HG03571 (cell line): ENCODE measurements around the gene RSRC2.
"Not testable (repeated sequence)": the region's sequence is repeated elsewhere in the genome, so short reads cannot be mapped to it uniquely, and the experiment has no call there.

Experiments
- ATAC-seq: cut with Tn5 transposase; IDR thresholded peaks from one replicate; pipeline ENCODE4 v1.9.1; 2021; ENCODE audit not compliant: unreplicated experiment

Gene RSRC2

DNA sequence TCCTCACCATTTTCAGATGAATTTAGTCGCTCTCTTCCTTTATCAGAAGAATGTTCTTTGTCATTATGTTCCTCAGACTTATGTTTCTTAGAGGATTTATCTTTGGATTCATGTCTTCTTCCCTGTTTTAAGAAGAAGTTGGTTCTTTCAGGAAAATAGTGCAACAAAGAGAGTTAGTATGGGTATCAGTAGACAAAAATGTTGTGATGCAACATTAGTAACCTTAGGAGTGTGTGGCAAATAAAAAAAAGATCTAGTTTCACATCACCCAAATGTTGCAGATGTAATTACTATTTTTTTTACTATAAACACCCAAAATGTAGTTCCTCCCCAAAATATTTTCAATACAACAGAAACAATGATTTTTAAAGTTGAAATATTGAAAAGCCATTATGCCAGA is 7.8 kb downstream of the RSRC2 start:
- ATAC-seq = no peak

DNA sequence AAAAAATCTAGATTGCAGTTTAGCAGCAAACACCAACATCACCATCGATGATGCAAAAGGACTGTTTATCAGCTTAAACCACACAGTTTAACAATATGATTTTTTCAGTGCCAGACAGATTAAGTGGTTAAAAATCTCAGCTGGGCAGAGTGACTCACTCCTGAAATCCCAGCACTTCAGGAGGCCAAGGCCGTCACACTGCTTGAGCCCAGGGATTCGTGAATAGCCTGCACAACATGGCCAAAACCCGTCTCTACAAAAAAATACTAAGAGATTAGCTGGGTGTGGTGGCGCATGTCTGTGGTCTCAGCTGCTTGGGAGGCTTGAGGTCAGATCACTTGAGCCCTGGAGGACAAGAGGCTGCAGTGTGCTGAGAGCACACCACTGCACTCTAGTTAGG is 8.9 kb downstream of the RSRC2 start:
- no peak for ATAC-seq

- ATAC-seq = no peak
Observed at GRCh38 chr12:122516544-122517361, 10.0 kb downstream of the RSRC2 start.

- no peak for ATAC-seq
Observed at GRCh38 chr12:122515275-122515674, 11.5 kb downstream of the RSRC2 start.

DNA sequence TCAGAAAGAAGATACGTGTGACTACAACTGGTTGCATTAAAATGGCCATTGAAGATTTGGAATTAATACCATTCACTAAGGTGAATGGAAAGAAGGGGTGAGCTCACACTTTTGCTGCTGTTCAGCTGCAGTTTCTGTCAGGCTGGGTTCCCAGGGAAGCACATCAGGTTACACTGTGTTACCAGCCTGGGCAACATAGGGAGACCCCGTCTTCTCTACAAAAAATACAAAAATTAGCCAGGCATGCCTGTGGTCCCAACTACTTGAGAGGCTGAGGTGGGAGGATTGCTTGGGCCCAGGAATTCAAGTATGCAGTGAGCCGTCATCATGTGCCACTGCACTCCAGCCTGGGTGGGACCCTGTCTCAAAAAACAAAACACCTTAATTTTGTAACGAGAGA is 13.1 kb downstream of the RSRC2 start:
- no peak for ATAC-seq

- not testable (repeated sequence) for ATAC-seq
Observed at GRCh38 chr12:122513028-122513427, 13.7 kb downstream of the RSRC2 start.

DNA sequence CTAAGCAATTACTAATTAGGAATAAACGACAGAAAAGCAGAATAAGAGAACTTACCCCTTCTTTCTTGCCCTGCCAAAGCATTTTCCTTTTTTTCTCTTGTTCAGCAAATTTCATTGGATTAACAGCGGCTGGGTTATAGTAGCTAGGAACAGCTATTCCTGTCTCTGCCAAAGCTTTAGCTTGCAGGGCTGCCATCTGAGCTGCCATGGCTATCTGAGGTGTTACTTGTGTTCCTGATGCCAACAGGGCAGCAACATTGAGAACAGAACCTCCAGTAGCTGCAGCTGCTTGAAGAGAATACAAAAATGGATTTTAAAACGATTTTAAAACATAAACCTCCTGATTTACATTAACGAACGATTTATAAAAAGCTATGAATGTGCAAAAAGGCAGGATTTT is 18.6 kb downstream of the RSRC2 start:
- ATAC-seq = no peak

- ATAC-seq = no peak
Observed at GRCh38 chr12:122506393-122506938, 20.3 kb downstream of the RSRC2 start.

- ATAC-seq = no peak
Observed at GRCh38 chr12:122505419-122506051, 21.2 kb downstream of the RSRC2 start.

- ATAC-seq = no peak
Observed at GRCh38 chr12:122503783-122504590, 22.7 kb downstream of the RSRC2 start.

DNA sequence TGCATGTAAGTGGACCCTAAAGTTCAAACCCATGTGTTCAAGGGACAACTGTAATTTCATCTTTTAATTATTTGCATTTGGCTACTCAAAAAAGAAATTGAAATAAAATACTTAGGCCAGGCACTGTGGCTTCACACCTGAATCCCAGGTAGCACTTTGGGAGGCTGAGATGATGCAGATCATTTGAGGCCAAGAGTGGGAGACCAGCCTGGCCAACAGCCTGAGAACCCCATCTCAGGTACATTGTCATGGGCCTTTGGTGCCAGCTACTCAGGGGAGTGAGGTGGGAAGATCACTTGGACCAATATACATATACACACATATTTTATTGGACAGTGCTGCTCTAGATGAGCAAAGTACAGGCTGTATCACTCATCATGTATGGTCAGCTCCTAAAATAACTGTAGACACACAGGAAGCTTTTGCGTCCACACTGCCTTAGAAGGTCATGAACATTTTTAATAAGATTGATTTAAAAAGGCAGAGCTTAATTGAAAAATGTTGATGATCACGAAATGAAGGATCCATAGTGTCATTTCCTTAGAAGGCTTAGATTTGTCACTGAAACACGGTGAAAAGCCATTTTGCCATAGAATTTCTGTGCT is 23.5 kb downstream of the RSRC2 start:
- ATAC-seq = no peak

GRCh38 chr12:122501489-122501989 is 25.2 kb downstream of the RSRC2 start:
- no peak for ATAC-seq

DNA sequence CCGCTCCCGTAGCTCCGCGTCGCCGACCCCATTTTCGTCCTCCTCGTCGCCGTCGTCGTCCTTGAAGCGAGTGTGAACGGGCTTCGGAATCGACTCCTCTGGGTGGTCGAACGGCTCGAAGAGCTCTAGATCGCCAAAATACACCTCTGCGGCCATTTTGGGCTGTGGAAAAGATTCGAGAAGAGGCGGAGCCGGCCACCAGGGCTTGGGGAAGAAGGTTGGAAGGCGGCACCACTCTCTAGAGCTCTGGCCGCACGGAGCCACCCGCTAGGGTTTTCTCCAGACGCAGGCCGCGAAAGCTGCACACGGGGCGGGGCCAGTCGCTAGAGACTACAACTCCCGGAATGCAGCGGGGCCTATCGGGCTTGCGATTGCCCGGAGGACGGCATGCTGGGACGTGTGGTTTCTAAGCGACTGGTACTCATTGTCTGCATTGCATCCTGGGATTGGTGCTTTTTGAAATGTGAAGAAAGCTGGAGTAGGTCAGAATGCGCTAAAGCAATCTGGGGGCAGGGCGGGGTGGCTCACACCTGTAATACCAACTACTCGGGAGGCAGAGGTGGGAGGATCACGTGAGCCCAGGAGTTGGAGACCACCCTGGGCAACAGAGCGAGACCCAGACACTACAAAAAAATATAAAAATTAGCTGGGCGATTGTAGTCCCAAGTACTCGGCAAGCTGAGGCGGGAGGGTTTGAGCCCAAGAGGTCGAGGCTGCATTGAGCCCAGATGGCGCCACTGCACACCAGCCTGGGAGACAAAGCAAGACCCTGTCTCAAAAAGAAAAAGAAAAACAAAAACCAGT is 25.8 kb downstream of the RSRC2 start, which contains the start of gene ZCCHC8:
TSS of gene ZCCHC8 (minus strand) at position 248 of the 804 bp plus-strand sequence. CDS start at position 156, 92 bp downstream.
- ATAC-seq = peak; percentile 86

DNA sequence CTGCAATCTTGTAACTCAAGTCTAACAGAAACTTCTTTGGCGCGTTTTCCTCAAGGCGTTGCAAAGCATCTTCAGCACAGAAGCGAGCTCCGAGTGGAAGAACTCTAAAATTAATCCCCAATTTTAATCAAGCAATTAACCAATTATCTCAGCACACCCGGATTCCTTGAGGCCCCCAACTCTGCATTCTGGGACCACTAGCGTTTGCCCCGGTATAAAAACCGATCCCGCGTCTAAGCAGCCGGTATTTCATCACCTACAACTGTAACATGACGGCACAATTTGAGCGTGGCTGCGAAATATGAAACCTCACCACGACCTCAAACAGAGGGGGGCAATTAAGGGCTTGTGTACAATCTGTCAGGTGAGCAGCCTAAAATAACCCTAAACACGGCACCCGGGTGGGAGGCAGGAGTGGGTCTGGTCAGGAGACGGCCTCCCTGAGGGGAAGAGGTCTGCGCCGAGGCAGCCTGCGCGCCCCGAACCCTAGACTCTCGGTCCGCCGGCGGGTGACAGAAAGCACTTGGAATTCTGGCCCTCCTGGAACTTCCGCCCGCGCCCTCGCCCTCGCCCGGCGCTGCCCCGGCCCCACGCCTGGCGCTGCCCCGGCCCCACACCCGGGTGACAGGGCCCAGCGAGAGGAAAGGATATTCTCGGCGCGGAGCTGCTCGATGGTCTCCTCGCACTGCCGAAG is 26.6 kb downstream of the RSRC2 start:
- peak; percentile 16 for ATAC-seq

- ATAC-seq = no peak
Observed at GRCh38 chr12:122495258-122495657, 31.5 kb downstream of the RSRC2 start.

DNA sequence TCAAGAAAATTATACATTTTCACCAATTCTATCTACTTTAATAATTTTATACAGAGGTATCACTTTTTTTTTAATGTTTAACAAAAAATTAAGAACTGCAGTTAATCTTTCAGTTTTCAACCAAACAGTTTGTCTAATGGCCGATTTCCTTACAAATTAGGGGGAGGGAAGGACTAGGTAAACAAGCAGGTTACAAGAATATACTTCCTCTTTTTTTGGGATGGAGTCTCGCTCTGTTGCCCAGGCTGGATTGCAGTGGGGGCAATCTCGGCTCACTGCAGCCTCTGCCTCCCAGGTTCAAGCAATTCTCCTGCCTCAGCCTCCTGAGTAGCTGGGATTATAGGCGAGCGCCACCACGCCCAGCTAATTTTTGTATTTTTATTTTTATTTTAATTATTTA is 33.5 kb downstream of the RSRC2 start:
- not testable (repeated sequence) for ATAC-seq

DNA sequence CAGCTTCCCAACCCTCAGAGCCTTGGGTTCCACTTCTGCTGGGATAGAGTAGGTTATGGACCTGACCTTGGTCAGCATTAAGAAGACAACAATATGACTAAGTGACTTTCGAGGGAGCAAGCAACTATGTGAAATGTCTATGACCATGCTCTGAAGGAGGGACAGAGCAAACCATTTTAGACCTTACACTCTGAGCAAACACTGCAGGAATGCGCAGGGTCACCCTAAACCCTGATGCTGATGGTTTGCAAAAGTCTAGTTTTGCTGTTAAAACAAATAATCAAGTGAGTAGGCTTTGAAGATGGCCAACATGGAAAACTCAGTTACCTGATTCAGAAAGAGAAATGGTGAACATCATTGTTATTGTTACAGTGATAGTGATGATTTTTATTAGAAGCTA is 34.7 kb downstream of the RSRC2 start:
- ATAC-seq = no peak

DNA sequence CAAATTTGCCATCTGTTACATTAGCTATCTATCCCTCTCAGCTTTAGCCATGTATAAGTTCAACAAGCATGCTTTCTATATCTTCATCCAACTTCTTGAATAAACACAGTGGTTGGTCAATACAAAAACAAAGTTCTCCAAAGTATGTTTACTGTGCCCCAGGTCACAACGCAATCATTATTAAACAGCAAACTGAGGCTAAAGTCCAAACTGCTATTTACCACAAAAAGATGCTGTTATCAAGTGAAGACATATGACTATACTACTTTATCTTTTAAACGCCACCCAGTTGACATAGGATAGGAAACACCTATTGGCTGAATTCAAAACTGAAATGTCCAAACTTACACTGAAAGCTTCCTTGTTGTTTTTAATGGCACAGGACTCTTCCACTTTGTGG is 37.7 kb downstream of the RSRC2 start:
- no peak for ATAC-seq

GRCh38 chr12:122487807-122488206 is 38.9 kb downstream of the RSRC2 start:
- not testable (repeated sequence) for ATAC-seq
